SU-DHL-6 (cell line): Measurements from ENCODE around the gene DUSP5.

Experiments
- H2AFZ ChIP-seq: fragments of 200-600 bp; sonication (generic); 2 replicates; pipeline ENCODE4 v1.6.1; 2014; ENCODE audit warnings: low read depth, mild to moderate bottlenecking, moderate library complexity, mixed read lengths, antibody characterized with exemption, low read length; ENCODE audit not compliant: severe bottlenecking
- H3F3A ChIP-seq: fragments of 200-600 bp; shearing (Covaris generic); 2 replicates; pipeline ENCODE4 v1.6.0; 2016; ENCODE audit warnings: antibody characterized with exemption, mild to moderate bottlenecking; ENCODE audit not compliant: insufficient read depth
- H3K27ac ChIP-seq: fragments of 200-600 bp; sonication (generic); 2 replicates; pipeline ENCODE4 v1.5.1; 2016; ENCODE audit warnings: low read depth, mild to moderate bottlenecking, low read length, moderate library complexity, mixed read lengths
- H3K27me3 ChIP-seq: fragments of 200-600 bp; sonication (generic), shearing (Covaris generic); 2 replicates; pipeline ENCODE4 v1.6.0; 2014; ENCODE audit warnings: mild to moderate bottlenecking, low read length
- H3K36me3 ChIP-seq: fragments of 200-600 bp; sonication (generic); 2 replicates; pipeline ENCODE4 v1.6.1; 2014; ENCODE audit warnings: mild to moderate bottlenecking, low read length, mixed read lengths
- H3K4me2 ChIP-seq: fragments of 300-600, 200-600 bp; shearing (Covaris generic), sonication (generic); 2 replicates; pipeline ENCODE4 v1.6.0; 2014; ENCODE audit warnings: low read length, low read depth, mild to moderate bottlenecking; ENCODE audit not compliant: poor library complexity, severe bottlenecking
- H3K4me3 ChIP-seq: fragments of 200-600 bp; sonication (generic); 2 replicates; pipeline ENCODE4 v1.5.1; 2014; ENCODE audit warnings: antibody characterized with exemption, low read length, mild to moderate bottlenecking, mixed read lengths; ENCODE audit not compliant: insufficient read depth, poor library complexity, severe bottlenecking
- H3K79me2 ChIP-seq: fragments of 200-600 bp; sonication (generic); 2 replicates; pipeline ENCODE4 v1.6.1; 2014; ENCODE audit warnings: mild to moderate bottlenecking, low read length, moderate library complexity; ENCODE audit not compliant: insufficient read depth
- H3K9ac ChIP-seq: fragments of 200-600 bp; sonication (generic); 2 replicates; pipeline ENCODE4 v1.7.0; 2014; ENCODE audit warnings: mild to moderate bottlenecking, low read length
- H3K9me2 ChIP-seq: fragments of 200-600 bp; sonication (generic); replicated peaks from 2 replicates; pipeline ENCODE4 v1.6.1; 2014; ENCODE audit warnings: low read length; ENCODE audit not compliant: insufficient read depth
- H3K9me3 ChIP-seq: fragments of 200-600 bp; sonication (generic); 2 replicates; pipeline ENCODE4 v1.6.1; 2014; ENCODE audit warnings: low read length, mixed read lengths; ENCODE audit not compliant: insufficient read depth
- H4K20me1 ChIP-seq: fragments of 200-600 bp; sonication (generic); 2 replicates; pipeline ENCODE4 v1.6.1; 2014; ENCODE audit warnings: low read depth, mild to moderate bottlenecking, antibody characterized with exemption, low read length, moderate library complexity, mixed read lengths
- EZH2phosphoT487 ChIP-seq: fragments of 200-600 bp; sonication (generic), shearing (Covaris generic); conservative IDR thresholded peaks from 2 replicates; pipeline ENCODE4 v1.6.1; 2018; ENCODE audit warnings: mild to moderate bottlenecking, antibody characterized with exemption, low read length, moderate library complexity, mixed read lengths
- TF ChIP-seq, protein P1 (sequence below): fragments of 200-600 bp; sonication (generic); IDR thresholded peaks from one replicate; pipeline ENCODE4 v1.5.1; 2017; ENCODE audit warnings: antibody characterized with exemption, mild to moderate bottlenecking, low read length, moderate library complexity; ENCODE audit not compliant: insufficient read depth, poor library complexity, severe bottlenecking

DUSP5 gene

DNA sequence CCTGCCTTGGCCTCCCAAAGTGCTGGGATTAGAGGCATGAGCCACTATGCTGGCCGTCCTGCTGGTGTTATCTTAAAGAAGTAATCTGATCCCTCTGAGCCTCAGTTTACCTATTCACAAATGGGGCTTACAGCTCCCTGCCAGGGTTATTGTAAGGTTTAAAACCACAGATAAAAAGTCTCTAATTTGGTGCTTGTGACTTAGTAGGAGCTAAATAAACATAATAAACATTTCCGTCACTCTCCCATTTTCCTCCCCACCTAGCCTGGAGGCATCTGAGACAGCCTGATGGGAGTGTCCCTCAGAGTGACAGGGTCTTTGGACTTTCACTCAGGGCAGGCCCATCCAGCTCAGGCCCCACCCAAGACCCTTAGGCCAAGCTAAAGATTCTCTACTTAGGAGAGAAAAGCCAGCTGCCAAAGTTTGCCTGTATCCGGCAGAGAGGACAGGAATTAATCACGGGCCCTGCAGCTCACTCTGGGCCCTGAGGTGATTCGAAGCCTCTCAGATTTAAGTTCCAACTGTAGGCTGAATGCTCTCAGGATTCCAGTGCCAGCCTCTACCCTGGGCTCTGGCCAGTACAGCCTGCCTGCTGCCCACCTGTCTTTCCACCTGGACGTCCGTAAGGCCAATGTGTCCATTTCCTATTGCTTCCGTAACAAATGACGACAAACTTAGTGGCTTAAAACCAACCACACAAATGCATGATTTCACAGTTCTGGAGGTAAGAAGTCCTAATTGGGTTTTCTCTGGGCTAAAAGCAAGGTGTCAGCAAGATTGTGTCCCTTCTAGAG, 21.8 kb upstream of the DUSP5 start:
- no peak overlapping the region for H2AFZ ChIP-seq
- no peaks in the 10 kb centered on the region for H3K9me3 ChIP-seq
- H3K27ac ChIP-seq, result no peak overlapping the region
- H4K20me1 ChIP-seq, result no peaks in the 10 kb centered on the region
- no peaks in the 10 kb centered on the region for H3K27me3 ChIP-seq
- no peaks in the 10 kb centered on the region for H3K9me2 ChIP-seq
- H3K36me3 ChIP-seq, result no peaks in the 10 kb centered on the region
- no peak overlapping the region for H3K9ac ChIP-seq
- no peak overlapping the region for H3K4me3 ChIP-seq
- TF ChIP-seq EZH2phosphoT487, result no peak
- TF ChIP-seq, protein P1, sequence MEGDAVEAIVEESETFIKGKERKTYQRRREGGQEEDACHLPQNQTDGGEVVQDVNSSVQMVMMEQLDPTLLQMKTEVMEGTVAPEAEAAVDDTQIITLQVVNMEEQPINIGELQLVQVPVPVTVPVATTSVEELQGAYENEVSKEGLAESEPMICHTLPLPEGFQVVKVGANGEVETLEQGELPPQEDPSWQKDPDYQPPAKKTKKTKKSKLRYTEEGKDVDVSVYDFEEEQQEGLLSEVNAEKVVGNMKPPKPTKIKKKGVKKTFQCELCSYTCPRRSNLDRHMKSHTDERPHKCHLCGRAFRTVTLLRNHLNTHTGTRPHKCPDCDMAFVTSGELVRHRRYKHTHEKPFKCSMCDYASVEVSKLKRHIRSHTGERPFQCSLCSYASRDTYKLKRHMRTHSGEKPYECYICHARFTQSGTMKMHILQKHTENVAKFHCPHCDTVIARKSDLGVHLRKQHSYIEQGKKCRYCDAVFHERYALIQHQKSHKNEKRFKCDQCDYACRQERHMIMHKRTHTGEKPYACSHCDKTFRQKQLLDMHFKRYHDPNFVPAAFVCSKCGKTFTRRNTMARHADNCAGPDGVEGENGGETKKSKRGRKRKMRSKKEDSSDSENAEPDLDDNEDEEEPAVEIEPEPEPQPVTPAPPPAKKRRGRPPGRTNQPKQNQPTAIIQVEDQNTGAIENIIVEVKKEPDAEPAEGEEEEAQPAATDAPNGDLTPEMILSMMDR, result no peak
- no peaks in the 10 kb centered on the region for H3K79me2 ChIP-seq
- H3F3A ChIP-seq, result no peaks in the 10 kb centered on the region
- no peak overlapping the region for H3K4me2 ChIP-seq

DNA sequence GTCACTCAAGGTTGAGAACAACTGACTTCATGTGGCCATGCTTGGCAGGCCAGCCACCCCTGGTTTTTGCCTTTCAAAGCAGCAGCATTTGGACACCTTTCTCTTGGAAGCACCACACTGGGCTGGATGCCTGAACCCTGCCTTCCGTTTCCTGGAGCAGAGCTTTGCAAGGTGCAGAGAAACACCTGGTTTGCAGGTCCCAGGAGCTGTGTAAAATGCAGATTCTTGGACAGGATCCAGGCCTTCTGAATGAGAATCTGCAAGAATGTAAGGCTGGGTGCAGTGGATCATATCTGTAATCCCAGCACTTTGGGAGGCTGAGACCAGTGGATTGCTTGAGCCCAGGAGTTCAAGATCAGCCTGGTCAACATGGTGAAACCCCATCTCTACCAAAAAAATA, 18.0 kb upstream of the DUSP5 start:
- no peaks in the 10 kb centered on the region for H3K27me3 ChIP-seq
- no peak overlapping the region for H2AFZ ChIP-seq
- no peaks in the 10 kb centered on the region for H3K9me2 ChIP-seq
- no peak overlapping the region for H3K27ac ChIP-seq
- TF ChIP-seq, protein P1, result no peak
- TF ChIP-seq EZH2phosphoT487, result no peak
- H3K9ac ChIP-seq, result no peak overlapping the region
- H3K9me3 ChIP-seq, result no peaks in the 10 kb centered on the region
- no peaks in the 10 kb centered on the region for H3K79me2 ChIP-seq
- H4K20me1 ChIP-seq, result no peaks in the 10 kb centered on the region
- no peak overlapping the region for H3K4me3 ChIP-seq
- H3K4me2 ChIP-seq, result no peak overlapping the region
- H3F3A ChIP-seq, result no peaks in the 10 kb centered on the region
- no peaks in the 10 kb centered on the region for H3K36me3 ChIP-seq

DNA sequence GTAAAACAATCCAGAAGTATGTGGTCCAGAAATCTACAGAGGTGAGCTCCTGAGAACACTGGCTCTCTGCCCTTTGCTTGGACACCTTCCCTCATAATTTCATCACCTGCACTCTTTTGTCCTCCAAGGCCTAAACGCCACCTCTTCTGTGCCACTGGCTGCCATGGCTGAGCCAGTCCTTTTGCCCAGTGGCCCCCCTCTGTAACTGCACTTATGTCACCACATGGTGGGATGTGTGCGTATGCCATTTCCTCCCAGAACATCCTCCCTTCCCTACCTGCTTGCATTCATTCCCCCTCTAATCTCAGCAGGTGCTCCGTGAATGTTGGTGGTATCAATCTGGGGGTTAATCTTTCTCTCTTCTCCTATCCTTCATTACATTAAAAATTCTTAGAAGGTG, 17.3 kb upstream of the DUSP5 start:
- H3K79me2 ChIP-seq, result no peaks in the 10 kb centered on the region
- H3K27ac ChIP-seq, result no peak overlapping the region
- no peak for TF ChIP-seq EZH2phosphoT487
- TF ChIP-seq, protein P1, result no peak
- no peak overlapping the region for H3K4me2 ChIP-seq
- H3K9me2 ChIP-seq, result no peaks in the 10 kb centered on the region
- no peak overlapping the region for H3K4me3 ChIP-seq
- no peaks in the 10 kb centered on the region for H3F3A ChIP-seq
- H3K9ac ChIP-seq, result no peak overlapping the region
- no peaks in the 10 kb centered on the region for H3K36me3 ChIP-seq
- no peaks in the 10 kb centered on the region for H3K27me3 ChIP-seq
- no peaks in the 10 kb centered on the region for H4K20me1 ChIP-seq
- H3K9me3 ChIP-seq, result no peaks in the 10 kb centered on the region
- H2AFZ ChIP-seq, result no peak overlapping the region
